ENCODE results near the gene SUDS3. TPM values are rescaled to one million over a fixed set of nuclear protein-coding genes. Genes with fewer than 3 reads are reported as not detected.

Gene SUDS3
- total and polyA plus RNA-seq, 2 experiments from 2014 or later = 53.0 to 77.1 TPM

DNA sequence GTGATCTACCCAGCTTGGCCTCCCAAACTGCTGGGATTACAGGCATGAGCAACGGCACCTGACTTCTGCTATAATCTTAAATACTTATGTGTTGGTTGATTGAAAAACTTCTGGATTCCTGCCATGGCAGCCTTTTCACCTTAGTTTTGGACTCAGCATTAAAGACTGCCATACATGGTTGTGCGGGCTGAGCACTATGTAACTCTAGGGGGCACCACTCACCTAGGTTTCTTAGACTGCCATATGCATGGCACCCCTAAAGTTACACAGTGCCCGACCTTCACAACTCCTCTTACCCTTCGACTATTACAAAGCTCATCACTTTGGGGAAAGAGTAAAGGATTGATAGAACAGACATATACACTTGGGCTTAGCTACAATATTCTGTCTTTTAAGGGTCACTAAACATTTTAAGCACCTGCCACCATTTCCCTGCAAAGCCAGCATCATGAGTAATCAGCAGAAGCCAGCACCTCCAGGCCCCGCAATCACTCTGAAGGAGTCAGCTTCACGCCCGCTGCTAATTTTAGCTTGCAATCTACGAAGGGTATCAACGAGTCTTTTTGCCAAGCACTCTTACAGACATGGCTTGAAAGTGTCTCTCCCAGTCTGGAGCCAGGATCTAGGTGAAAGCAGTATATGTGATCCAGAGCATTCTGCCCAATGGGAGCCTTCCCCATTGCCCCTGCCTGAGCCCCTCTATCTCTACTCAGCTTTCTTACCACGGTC lies 59.8 kb downstream of the SUDS3 start:
- Mint-ChIP-seq H3K27me3 (ENCODE audit: insufficient read depth, low read depth, poor library complexity) (no peaks in the 10 kb centered on the region), H3K27ac (no peak overlapping the region), H3K4me3 (no peak overlapping the region), H3K36me3 (ENCODE audit: low read depth) (no peaks in the 10 kb centered on the region), H3K9me3 (no peaks in the 10 kb centered on the region), H3K4me1 (no peaks in the 10 kb centered on the region)
- DNase-seq (ENCODE audit: low spot score) (peak; percentile 83), ATAC-seq (peak; percentile 98)
- Histone ChIP-seq H3K4me3 (no peak overlapping the region), H4K20me1 (replicated peaks; ENCODE audit: insufficient read depth) (no peaks in the 10 kb centered on the region), H3K4me2 (no peak overlapping the region), H3F3A (replicated peaks; ENCODE audit: low read depth) (no peaks in the 10 kb centered on the region), H3K27ac (ENCODE audit: low read depth) (no peak overlapping the region), H3K4me1 (ENCODE audit: insufficient read depth) (no peaks in the 10 kb centered on the region), H3K27me3 (ENCODE audit: insufficient read depth) (no peaks in the 10 kb centered on the region), H3K9me2 (ENCODE audit: insufficient read depth) (no peaks in the 10 kb centered on the region), H3K36me3 (ENCODE audit: insufficient read depth) (no peaks in the 10 kb centered on the region), H2AFZ (no peak overlapping the region), H3K79me2 (replicated peaks; ENCODE audit: insufficient read depth) (no peaks in the 10 kb centered on the region)
- TF ChIP-seq, protein P1, sequence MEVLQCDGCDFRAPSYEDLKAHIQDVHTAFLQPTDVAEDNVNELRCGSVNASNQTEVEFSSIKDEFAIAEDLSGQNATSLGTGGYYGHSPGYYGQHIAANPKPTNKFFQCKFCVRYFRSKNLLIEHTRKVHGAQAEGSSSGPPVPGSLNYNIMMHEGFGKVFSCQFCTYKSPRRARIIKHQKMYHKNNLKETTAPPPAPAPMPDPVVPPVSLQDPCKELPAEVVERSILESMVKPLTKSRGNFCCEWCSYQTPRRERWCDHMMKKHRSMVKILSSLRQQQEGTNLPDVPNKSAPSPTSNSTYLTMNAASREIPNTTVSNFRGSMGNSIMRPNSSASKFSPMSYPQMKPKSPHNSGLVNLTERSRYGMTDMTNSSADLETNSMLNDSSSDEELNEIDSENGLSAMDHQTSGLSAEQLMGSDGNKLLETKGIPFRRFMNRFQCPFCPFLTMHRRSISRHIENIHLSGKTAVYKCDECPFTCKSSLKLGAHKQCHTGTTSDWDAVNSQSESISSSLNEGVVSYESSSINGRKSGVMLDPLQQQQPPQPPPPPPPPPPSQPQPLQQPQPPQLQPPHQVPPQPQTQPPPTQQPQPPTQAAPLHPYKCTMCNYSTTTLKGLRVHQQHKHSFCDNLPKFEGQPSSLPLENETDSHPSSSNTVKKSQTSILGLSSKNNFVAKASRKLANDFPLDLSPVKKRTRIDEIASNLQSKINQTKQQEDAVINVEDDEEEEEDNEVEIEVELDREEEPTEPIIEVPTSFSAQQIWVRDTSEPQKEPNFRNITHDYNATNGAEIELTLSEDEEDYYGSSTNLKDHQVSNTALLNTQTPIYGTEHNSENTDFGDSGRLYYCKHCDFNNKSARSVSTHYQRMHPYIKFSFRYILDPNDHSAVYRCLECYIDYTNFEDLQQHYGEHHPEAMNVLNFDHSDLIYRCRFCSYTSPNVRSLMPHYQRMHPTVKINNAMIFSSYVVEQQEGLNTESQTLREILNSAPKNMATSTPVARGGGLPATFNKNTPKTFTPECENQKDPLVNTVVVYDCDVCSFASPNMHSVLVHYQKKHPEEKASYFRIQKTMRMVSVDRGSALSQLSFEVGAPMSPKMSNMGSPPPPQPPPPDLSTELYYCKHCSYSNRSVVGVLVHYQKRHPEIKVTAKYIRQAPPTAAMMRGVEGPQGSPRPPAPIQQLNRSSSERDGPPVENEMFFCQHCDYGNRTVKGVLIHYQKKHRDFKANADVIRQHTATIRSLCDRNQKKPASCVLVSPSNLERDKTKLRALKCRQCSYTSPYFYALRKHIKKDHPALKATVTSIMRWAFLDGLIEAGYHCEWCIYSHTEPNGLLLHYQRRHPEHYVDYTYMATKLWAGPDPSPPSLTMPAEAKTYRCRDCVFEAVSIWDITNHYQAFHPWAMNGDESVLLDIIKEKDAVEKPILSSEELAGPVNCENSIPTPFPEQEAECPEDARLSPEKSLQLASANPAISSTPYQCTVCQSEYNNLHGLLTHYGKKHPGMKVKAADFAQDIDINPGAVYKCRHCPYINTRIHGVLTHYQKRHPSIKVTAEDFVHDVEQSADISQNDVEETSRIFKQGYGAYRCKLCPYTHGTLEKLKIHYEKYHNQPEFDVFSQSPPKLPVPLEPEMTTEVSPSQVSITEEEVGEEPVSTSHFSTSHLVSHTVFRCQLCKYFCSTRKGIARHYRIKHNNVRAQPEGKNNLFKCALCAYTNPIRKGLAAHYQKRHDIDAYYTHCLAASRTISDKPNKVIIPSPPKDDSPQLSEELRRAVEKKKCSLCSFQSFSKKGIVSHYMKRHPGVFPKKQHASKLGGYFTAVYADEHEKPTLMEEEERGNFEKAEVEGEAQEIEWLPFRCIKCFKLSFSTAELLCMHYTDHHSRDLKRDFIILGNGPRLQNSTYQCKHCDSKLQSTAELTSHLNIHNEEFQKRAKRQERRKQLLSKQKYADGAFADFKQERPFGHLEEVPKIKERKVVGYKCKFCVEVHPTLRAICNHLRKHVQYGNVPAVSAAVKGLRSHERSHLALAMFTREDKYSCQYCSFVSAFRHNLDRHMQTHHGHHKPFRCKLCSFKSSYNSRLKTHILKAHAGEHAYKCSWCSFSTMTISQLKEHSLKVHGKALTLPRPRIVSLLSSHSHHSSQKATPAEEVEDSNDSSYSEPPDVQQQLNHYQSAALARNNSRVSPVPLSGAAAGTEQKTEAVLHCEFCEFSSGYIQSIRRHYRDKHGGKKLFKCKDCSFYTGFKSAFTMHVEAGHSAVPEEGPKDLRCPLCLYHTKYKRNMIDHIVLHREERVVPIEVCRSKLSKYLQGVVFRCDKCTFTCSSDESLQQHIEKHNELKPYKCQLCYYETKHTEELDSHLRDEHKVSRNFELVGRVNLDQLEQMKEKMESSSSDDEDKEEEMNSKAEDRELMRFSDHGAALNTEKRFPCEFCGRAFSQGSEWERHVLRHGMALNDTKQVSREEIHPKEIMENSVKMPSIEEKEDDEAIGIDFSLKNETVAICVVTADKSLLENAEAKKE (CRISPR knock-in tag; IDR thresholded peaks at IDR 0.05) = no peak
- TF ChIP-seq ZNF331 (CRISPR knock-in tag; IDR thresholded peaks at IDR 0.05; ENCODE audit: low read depth) (no peak), JUNB (IDR thresholded peaks at IDR 0.05; ENCODE audit: unreplicated experiment) (no peak)
- TF ChIP-seq, protein P2, sequence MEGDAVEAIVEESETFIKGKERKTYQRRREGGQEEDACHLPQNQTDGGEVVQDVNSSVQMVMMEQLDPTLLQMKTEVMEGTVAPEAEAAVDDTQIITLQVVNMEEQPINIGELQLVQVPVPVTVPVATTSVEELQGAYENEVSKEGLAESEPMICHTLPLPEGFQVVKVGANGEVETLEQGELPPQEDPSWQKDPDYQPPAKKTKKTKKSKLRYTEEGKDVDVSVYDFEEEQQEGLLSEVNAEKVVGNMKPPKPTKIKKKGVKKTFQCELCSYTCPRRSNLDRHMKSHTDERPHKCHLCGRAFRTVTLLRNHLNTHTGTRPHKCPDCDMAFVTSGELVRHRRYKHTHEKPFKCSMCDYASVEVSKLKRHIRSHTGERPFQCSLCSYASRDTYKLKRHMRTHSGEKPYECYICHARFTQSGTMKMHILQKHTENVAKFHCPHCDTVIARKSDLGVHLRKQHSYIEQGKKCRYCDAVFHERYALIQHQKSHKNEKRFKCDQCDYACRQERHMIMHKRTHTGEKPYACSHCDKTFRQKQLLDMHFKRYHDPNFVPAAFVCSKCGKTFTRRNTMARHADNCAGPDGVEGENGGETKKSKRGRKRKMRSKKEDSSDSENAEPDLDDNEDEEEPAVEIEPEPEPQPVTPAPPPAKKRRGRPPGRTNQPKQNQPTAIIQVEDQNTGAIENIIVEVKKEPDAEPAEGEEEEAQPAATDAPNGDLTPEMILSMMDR (conservative IDR thresholded peaks at IDR 0.05; ENCODE audit: low read depth in 2 of 2) = peak; percentile 82 to 91

Data from GM23338 (cell line).